Activated CD8-positive, alpha-beta memory T cell treated with anti-CD3 and anti-CD28 coated beads for 1 hour (primary cell): ENCODE results near the gene MAN2A1.
"Not testable (repeated sequence)": the region's sequence is repeated elsewhere in the genome, so short reads cannot be mapped to it uniquely, and the experiment has no call there.

Source experiments
- DNase-seq, 2 donors: peaks; one replicate each; pipeline ENCODE4 v3.0.0-alpha.2; 2020; ENCODE audit warnings: low read depth in 1 of 2; ENCODE audit errors: extremely low read depth in 1 of 2

The MAN2A1 gene

DNA sequence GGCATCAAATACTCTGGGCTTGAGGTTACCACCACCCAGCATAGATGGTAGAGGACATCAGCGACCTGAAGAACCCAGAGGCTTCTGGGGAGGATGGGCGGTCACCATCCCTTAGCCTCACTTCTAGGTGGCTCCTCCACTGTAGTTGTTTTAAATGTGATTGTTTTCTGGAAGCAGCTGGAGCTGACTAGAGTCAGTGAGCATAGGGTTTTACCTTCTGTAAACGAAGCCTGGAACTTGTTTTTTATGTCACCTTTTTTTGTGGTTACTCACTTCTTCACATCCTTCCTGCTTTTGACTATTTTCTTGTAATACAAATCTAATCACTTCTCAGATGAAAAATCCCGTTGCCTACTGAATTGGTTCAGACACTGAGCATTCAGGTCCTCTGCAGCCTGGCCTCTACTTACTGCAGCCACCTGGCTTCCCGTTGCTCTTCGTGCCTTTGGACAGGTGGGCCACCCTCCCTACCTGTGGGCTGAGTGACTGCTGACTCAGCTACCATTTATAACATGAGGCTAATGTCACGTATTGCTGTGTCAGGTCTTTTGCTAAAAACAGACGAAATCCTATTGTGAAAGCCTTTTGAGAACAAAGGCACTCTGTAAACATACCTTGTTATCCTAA lies 167.8 kb downstream of the MAN2A1 start:
- no peak for DNase-seq

DNA sequence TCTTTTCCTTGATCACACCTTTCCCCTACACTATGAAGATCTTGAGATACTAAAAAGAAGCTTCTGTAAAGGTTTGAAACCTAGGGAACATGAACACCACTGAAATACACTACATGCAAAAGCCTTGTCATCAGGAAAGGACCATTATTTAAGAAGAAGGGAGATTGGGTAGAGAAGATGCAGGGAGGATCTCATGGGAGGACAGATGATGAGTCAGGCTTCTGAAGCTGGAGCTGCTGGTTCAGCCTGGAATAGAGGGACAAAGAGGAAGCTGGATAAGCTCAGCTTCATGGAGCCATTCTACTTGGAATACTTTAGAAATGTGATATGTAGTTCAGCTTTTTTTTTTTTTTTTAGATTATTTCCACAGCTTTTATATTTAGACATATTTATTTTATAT lies 169.8 kb downstream of the MAN2A1 start:
- no peak for DNase-seq

DNA sequence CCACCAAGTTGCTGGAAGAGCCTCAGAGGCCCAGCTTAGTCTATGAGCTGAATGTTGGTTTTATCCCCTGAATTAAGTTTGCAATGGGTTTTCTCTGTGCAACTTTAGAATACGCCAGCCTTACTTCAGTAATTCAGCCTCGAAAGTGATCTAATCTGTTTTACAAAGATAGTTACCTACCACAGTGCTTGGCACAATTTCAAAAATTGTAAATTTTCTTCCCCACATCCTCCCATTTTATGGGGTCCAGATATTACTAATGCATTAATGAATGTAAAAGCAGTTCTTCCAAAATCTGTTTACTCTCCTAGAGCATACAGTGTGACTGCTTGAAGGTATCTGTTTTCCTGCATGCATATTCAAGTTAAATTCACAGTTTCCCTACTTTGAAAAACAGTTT lies 172.6 kb downstream of the MAN2A1 start:
- DNase-seq: no peak

DNA sequence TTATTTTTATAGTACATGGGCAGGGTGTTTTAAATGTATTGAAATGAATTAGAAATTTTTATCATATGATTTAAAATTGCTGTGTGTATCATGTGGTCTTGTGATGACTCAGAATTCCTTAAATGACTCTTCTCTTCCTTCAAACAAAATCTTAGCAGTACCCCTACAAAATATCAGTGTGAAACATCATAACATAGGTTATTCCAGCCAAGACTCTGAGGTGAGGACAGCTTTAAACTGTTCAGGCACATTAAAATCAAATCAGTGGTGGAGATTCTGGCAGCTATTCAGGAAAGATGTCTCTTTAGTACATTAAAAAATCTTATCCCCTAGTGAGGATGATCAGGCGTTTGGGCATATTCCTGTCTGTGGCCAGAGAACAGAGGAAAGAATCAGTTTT lies 174.0 kb downstream of the MAN2A1 start:
- DNase-seq: no peak

DNA sequence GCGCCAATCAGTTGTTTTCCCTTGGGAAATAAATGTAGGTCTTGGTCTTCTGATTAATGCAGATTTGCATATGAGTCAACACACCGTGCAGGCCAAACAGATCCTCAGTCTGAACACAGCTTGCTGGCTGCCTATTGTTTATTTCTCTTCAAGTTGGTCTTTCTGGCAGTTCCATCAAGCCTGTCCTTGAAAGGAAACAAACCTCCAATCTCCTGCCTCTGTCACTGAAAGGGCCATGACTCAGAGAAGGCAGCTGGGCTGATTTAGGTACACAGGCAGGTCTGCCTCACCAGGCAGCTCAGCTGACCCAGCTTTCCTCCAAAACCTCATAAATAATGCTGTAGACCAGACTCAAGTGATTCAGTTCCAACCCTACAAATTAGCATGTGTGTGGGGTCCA lies 175.9 kb downstream of the MAN2A1 start:
- DNase-seq: no peak

DNA sequence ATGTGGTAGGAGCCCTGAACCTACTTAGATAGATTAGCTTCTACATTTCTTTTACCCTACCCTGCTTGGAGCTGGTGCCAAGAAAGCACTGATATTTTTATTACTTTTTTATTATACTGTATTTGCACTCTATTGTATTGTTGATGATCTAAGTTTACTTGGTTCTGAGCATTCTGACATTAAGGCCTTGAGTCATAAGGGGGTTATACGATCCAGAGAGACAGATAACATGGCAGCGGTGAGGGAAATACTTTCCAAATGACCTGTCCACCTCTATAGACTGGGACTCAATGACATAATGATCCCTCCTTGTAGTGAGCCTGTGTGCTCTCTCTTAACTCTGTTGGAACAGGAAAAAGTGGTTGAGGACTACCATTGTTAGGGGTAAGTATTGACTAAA lies 176.3 kb downstream of the MAN2A1 start:
- DNase-seq: no peak

DNA sequence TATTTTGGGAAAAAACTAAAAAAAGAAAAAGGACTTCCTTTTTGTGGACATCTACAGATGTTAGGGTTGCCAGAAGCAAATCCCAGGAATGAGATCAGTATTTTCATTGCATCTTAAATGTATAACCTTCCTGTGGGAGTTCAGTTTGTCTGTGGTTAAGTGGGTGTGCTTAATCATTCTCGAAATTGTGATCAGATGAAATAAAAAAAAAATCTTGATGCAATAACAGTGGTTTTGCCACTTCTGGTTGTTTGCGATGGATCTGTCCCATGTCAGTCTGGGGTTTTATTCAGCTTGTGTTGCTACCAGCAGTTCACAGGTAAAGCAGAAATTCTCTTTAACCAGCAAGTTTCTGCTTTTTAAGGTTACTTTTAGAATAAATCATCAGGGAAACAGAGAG lies 179.0 kb downstream of the MAN2A1 start:
- no peak for DNase-seq

DNA sequence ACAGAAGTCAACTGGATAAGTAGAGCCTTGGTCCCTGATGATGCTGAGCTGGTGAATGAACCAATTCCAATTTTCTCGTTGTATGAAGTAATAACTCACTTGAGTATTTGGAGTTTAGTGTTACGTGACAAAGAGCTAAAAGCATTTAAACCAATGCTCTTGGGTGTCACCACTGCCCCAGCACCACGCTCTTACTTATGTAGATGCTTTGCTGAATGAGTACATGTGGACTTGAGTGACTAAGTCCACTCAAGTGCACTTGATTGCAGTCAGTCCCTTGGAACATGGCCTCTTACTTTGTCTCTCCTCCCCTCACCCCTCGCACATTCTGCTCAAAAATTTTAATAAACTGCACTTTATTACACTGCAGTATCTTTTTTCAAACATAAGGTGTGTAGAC lies 184.0 kb downstream of the MAN2A1 start:
- DNase-seq: no peak

DNA sequence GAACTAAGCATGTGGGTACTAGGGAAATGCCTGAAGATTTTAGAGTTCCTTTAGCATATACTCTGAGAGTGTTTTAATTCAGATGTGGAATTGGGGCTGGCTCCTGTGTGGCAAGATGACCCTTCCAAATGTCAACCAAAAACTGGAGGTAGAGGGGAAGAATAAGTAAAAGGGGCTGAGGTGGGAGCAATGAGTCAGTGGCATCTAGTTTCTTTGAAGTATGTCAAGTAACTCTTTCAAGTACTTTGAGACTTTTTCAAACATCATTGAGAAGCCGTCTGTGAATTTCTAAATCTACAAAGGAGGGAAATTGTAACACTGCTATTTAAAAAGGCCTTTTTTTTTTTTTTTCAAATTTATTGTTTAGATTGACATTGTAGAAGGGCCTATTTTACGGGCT lies 184.4 kb downstream of the MAN2A1 start:
- no peak for DNase-seq

DNA sequence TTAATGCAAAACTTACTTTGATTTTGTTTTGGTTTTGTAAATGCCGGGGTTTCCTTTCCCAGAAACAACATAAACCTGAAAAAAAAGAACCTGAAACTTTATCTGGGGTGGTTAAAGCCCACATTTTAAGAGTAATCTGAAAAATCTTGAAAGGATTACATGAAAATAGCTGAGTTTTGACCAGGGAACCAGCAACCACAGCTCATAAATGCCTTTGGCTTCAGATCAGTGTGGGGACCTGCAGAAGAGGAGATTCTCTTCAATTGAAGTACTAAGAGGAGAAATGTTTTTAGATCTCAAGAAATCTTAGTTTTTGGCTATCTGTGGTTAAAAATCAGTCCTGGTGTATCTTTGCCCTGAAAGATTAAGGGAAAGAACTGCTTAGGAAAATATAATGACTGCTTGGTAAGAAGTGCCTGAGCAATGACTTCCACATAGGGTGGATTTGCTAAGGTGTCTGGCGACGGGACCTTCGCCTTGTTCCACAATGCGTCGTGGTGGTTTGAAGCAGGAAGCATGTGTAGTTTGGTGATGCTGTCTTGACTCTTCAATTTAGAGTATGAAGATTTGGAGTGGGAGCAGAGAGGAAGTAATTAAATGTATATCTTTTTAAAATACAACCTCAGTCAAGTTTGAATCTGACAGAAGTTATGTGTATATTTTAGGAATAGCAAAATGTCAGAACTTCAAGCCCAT lies 186.5 kb downstream of the MAN2A1 start:
- DNase-seq: no peak

DNA sequence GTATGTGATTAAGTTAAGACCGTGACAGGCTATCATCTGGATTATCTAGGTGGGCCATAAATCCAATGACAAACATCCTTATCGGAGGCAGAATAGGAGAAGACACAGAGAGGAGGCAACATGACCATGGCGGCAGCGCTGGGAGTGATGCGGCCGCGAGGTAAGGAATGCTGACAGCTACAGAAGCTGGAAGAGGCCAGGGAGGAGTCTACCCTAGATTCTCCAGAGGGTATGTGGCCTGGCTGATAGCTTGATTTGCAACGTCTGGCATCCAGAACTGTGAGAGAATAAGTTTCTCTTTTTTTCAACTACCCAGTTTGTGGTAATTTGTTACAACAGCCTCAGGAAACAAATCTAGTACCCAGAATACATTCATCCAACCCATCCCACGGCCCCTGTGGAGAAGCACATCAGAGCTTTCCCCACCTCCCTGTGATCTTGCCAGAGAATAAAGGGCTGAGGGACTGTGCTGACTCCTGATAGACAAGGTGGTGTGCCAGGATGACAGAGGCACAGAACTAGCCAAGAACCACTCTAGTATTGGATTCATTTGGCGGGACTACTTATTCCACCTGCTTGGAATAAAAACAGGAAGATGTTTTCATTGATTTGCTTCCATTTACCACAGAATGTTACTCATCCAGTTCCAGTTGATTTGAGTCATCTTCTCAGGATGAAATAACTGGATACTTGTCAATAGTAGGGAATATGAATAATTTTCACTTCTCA lies 187.4 kb downstream of the MAN2A1 start:
- no peak for DNase-seq

DNA sequence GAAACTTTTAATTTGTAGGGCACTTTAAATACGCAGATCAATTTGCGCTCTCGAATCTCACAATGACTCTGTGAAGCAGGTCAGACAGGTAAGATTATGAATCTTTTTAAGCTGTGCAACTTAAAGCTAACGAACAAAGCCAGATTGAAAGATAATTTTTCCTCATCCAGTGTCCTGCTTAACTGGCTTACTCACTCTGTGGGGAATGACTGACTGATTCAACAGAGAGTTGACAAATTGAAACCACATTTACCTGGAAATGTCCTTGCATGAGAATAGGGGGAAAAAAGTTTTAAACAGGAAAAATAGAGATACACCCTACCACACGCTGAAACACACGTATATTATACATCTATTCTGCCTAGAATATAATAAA lies 187.9 kb downstream of the MAN2A1 start:
- DNase-seq: no peak

DNA sequence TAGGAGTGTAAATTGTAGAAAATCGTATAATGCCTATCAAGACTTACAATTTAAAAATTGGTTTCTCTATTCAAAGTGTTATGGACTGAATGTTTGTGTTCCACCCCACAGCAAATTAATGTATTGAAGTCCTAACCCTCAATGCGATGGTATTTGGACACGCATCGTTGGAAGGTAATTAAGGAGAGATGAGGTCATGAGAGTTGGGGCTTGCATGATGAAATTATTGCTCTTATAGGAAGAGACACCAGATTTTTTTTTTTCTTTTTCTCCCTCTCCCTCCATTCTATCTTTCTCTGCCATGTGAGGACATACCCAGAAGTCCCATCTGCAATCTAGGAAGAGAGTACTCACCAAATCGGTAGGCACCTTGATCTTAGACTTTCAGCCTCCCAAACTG lies 189.2 kb downstream of the MAN2A1 start:
- DNase-seq: no peak

DNA sequence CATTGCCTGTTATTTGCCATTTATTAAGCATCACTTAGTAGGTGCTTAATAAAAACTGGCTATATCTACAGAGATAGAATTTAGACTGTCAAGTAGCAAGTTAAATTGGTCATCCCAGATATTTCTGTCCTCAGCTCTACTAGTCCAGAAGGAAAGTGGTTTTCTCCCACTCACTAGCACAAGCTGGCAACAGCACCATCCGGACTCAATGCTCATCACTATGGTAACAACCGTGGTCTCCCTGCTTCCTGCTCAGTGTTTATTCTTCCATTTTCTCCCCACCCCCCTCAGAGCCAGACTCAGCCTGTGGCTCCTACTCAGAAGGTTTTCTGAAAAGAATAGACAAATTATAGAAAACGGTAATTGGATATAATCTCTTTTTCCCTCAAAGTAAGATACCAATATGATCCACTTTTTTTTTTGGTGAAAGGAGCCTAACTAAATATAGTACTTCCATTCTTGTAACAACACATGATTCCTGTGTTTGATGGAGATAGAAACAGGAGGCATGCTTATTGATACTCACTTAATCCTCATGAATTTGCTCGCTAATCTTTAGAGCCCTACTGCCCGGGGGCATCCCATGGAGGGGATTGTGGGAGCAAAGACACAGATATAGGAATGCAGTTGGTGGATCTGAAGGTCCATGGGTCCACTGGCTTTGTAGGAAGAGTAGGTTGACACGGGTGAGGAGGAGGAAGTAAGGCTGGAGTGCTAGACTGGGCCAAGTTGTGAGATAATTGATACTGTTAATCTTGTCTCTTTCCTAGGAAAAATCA lies 191.4 kb downstream of the MAN2A1 start:
- no peak for DNase-seq

DNA sequence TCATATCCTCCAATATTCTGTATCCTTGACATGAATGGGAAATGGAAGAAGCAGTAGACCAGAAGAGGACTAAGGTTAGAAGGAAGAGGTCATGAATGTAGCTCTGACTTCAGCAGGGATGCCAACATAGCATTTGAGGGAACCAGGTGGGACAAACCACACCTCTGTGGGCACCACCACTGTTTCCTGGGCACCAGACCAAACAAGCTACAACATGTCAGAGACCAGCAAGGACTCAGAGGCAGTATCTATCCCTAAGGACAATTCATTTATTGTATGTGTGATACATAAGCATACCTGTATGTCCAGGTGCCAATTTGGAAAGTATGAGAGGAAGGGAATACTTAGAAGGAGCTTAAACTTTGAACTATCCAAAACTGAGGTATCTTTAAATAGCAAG lies 192.8 kb downstream of the MAN2A1 start:
- DNase-seq: no peak

DNA sequence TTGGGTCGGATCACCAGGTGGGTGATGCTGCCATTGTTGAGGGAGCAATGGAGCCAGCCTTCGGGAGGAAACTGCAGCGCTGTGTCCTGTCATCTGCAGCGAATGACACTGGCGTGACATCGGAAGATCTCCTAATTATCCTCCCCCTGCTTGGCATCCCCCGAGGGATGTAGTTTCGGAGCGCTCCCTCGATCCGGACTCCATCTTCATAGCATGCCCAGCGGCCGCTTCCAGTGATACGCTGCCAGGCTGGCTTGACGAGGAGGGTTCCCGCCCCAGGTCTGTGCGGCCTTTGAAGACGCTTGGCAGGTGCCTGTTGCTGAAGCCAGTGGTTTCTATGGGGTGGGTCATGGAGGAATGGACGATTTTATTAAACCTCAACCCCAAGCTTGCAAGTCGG lies 194.9 kb downstream of the MAN2A1 start:
- no peak for DNase-seq

DNA sequence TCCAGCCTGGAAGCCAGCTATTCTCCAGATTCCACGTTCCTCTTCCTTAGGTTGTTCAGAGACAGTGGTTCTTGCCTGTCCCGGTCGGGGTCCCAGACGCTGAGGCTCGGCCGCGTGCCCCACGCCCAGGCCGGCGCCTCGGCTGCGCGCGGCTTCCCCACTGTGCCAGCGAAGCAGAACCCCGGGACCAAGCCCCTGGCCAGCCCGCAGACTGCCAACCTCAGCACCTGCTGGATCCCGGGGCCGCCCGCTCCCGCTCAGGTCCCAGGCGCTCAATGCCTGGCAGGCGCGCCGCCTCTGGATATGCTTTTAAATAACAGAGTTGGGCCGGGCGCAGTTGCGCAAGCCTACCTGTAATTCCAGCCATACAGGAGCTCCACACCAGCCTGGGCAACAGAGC lies 195.5 kb downstream of the MAN2A1 start:
- DNase-seq: no peak

DNA sequence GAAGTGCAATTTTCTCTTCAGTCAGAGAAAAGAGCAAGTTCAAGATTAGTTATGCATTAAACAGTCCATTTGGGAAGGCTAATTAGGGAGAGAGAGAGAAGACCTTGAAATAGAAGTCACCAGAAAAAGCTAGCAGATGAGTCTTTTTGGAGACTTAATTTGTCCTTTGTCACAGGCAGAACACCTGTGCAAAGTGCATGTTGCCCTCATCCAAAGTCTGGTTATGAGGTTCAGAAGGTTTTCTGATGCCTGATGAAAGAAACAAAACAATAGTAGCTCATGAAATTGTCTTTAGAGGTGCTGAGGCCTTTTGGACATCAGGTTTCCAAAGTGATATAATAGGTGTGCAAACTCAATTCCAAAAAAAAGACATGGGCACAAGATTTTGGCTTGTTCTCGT lies 199.3 kb downstream of the MAN2A1 start:
- no peak for DNase-seq

DNA sequence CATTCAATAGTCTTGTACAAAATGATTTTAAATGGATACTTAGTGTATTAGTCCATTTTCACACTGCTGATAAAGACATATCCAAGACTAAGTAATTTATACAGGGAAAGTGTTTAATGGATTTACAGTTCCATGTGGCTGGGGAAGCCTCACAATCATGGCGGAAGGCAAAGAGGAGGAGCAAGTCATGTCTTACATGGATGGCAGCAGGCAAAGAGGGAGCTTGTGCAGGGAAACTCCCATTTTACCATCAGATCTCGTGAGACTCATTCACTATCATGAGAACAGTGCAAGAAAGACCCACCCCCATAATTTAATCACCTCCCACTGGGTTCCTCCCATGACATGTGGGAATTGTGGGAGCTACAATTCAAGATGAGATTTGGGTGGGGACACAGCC lies 203.5 kb downstream of the MAN2A1 start:
- not testable (repeated sequence) for DNase-seq

DNA sequence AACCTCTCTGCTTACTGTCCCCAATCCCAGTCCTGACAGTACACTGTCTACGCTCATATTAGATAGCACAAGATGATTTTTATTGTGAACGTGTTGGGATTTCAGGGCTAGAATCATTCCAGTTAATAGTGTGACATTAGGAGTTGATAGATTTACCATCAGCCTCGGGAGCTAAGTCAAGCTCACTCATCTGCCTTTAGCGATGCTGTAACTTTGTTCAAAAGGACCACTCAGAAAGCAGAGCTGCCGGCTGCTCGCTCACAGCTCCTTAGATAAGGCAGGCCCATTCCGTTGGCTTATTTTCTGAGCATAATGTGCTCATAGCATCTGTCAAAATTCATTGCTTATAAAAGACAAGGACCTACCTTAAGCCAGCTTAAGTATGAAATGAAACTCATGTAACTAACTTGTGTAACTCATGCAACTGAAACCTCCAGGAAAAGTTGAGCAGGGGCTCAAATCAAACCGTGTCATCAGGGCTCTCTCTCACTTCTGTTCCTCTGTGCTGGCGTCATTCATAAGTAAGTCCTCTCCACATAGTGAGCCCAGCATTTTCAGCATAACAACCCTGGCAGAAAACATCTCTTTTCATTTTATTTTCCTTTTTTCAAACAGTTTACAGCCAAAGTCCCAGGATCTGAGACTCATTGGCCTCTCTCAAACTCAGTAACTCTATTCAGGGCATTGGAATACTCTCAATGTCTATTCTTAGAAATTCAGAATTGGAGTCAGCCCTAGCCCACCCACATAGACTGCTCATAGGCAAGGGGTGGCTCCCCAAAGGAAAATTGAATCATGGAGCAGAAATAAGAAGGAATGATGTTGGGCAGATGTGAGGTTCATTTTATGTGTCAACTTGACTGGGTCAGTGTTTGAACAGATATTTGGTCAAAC lies 208.8 kb downstream of the MAN2A1 start:
- no peak for DNase-seq

DNA sequence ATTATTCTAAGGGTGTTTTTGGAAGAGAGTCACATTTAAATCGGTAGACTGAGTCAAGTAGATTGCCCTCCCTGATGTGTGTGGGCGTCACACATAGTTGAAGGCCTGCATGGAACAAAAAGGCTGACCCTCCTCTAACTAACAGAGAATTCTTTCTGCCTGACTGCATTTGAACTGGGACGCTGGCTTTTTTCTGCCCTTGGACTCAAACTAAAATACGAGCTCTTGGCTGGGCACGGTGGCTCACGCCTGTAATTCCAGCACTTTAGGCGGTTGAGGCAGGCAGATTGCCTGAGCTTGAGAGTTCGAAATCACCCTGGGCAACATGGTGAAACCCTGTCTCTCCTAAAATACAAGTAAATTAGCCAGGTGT lies 209.4 kb downstream of the MAN2A1 start:
- no peak for DNase-seq
